Stimulated activated naive CD8-positive, alpha-beta T cell treated with anti-CD3 and anti-CD28 coated beads, Interleukin-15, amount 100 ng/mL, for 72 hours (primary cell): ENCODE results near the gene FRMD3.
A peak's percentile ranks its signal among the peaks of the same experiment; 100 is the strongest.

ENCODE experiments used
- ATAC-seq: fragments of 150-1000 bp; cut with Tn5 transposase; 2 replicates; pipeline ENCODE4 v1.10.0; 2021; ENCODE audit warnings: mild to moderate bottlenecking, moderate library complexity
- DNase-seq, 2 donors: peaks; one replicate each; pipeline ENCODE4 v3.0.0; 2021 to 2022
- H3K27ac Mint-ChIP-seq, 2 donors: one replicate each; pipeline ENCODE4 v1.8.0; 2022; ENCODE audit warnings: mild to moderate bottlenecking in 2 of 2, mixed read lengths in 2 of 2, moderate library complexity in 2 of 2
- H3K27me3 Mint-ChIP-seq: one replicate; pipeline ENCODE4 v1.8.0; 2022; ENCODE audit warnings: mixed read lengths
- H3K4me1 Mint-ChIP-seq: one replicate; pipeline ENCODE4 v1.8.0; 2022; ENCODE audit warnings: mild to moderate bottlenecking, mixed read lengths
- H3K4me3 Mint-ChIP-seq, 2 donors: one replicate each; pipeline ENCODE4 v1.8.0; 2022; ENCODE audit warnings: mild to moderate bottlenecking in 2 of 2, mixed read lengths in 2 of 2, moderate library complexity in 1 of 2
- H3K9me3 Mint-ChIP-seq, 2 donors: one replicate each; pipeline ENCODE4 v1.8.0; 2022; ENCODE audit warnings: mixed read lengths in 2 of 2

The FRMD3 gene

GRCh38 chr9:83336706-83337105 lies 201.5 kb downstream of the FRMD3 start:
- Mint-ChIP-seq H3K27me3 (no peaks in the 10 kb centered on the region), H3K4me1 (peaks cover 5% of the 10 kb centered on the region), H3K4me3 (no peak overlapping the region), H3K27ac (no peak overlapping the region), H3K9me3 (no peaks in the 10 kb centered on the region)
- ATAC-seq (peak; percentile 29), DNase-seq (no peak)

GRCh38 chr9:83334320-83334719 lies 203.9 kb downstream of the FRMD3 start:
- Mint-ChIP-seq H3K9me3 (no peaks in the 10 kb centered on the region), H3K4me3 (no peak overlapping the region), H3K27me3 (no peaks in the 10 kb centered on the region), H3K4me1 (peaks cover 5% of the 10 kb centered on the region), H3K27ac (no peak overlapping the region)
- DNase-seq (peak; percentile 54 to 66), ATAC-seq (peak; percentile 72)

- ATAC-seq, result no peak
- Mint-ChIP-seq H3K4me3 (no peak overlapping the region), H3K4me1 (peaks cover 5% of the 10 kb centered on the region), H3K27me3 (no peaks in the 10 kb centered on the region), H3K9me3 (no peaks in the 10 kb centered on the region), H3K27ac (no peak overlapping the region)
- no peak for DNase-seq
Measured at GRCh38 chr9:83330207-83331196, 207.7 kb downstream of the FRMD3 start.

- DNase-seq (no peak), ATAC-seq (no peak)
- Mint-ChIP-seq H3K9me3 (peaks cover under 1% of the 10 kb centered on the region in 2 donors), H3K27me3 (no peaks in the 10 kb centered on the region), H3K4me1 (no peaks in the 10 kb centered on the region), H3K4me3 (no peak overlapping the region), H3K27ac (no peak overlapping the region)
Measured at GRCh38 chr9:83327750-83328622, 210.2 kb downstream of the FRMD3 start.

GRCh38 chr9:83327323-83327722 lies 210.9 kb downstream of the FRMD3 start:
- Mint-ChIP-seq H3K4me3 (no peak overlapping the region), H3K27ac (no peak overlapping the region), H3K9me3 (peaks cover 8% of the 10 kb centered on the region in 2 donors), H3K4me1 (no peaks in the 10 kb centered on the region), H3K27me3 (no peaks in the 10 kb centered on the region)
- ATAC-seq (no peak), DNase-seq (no peak)

GRCh38 chr9:83323148-83323547 lies 215.1 kb downstream of the FRMD3 start:
- no peak overlapping the region for H3K27ac Mint-ChIP-seq
- H3K4me1 Mint-ChIP-seq, result no peaks in the 10 kb centered on the region
- DNase-seq, result no peak
- H3K4me3 Mint-ChIP-seq, result no peak overlapping the region
- ATAC-seq, result no peak
- H3K27me3 Mint-ChIP-seq, result no peaks in the 10 kb centered on the region
- peaks cover 16 to 29% of the 10 kb centered on the region in 2 donors for H3K9me3 Mint-ChIP-seq

GRCh38 chr9:83322438-83322837 lies 215.8 kb downstream of the FRMD3 start:
- ATAC-seq, result no peak
- H3K4me1 Mint-ChIP-seq, result no peaks in the 10 kb centered on the region
- no peaks in the 10 kb centered on the region for H3K27me3 Mint-ChIP-seq
- no peak overlapping the region for H3K27ac Mint-ChIP-seq
- no peak for DNase-seq
- peaks cover 16 to 29% of the 10 kb centered on the region in 2 donors for H3K9me3 Mint-ChIP-seq
- no peak overlapping the region for H3K4me3 Mint-ChIP-seq

GRCh38 chr9:83317244-83317643 lies 221.0 kb downstream of the FRMD3 start:
- no peak overlapping the region for H3K27ac Mint-ChIP-seq
- no peak overlapping the region for H3K4me3 Mint-ChIP-seq
- no peaks in the 10 kb centered on the region for H3K4me1 Mint-ChIP-seq
- no peaks in the 10 kb centered on the region for H3K27me3 Mint-ChIP-seq
- DNase-seq (no peak), ATAC-seq (no peak)
- H3K9me3 Mint-ChIP-seq, result peaks cover 8 to 21% of the 10 kb centered on the region in 2 donors

- Mint-ChIP-seq H3K27me3 (no peaks in the 10 kb centered on the region), H3K9me3 (peaks cover 3 to 13% of the 10 kb centered on the region in 2 donors), H3K4me3 (no peak overlapping the region), H3K27ac (peak overlapping the region in 1 of 2 donors; percentile 9), H3K4me1 (no peaks in the 10 kb centered on the region)
- DNase-seq, result no peak
- ATAC-seq, result no peak
Measured at GRCh38 chr9:83315649-83316048, 222.6 kb downstream of the FRMD3 start.

- Mint-ChIP-seq H3K27me3 (no peaks in the 10 kb centered on the region), H3K27ac (no peak overlapping the region), H3K4me1 (no peaks in the 10 kb centered on the region), H3K4me3 (no peak overlapping the region), H3K9me3 (no peaks in the 10 kb centered on the region)
- DNase-seq (no peak), ATAC-seq (no peak)
Measured at GRCh38 chr9:83313781-83314180, 224.4 kb downstream of the FRMD3 start.

GRCh38 chr9:83312537-83312936 lies 225.7 kb downstream of the FRMD3 start:
- DNase-seq (no peak), ATAC-seq (no peak)
- Mint-ChIP-seq H3K9me3 (no peaks in the 10 kb centered on the region), H3K4me1 (no peaks in the 10 kb centered on the region), H3K27ac (no peak overlapping the region), H3K27me3 (no peaks in the 10 kb centered on the region), H3K4me3 (no peak overlapping the region)

- Mint-ChIP-seq H3K27ac (no peak overlapping the region), H3K27me3 (no peaks in the 10 kb centered on the region), H3K4me3 (no peak overlapping the region), H3K4me1 (no peaks in the 10 kb centered on the region), H3K9me3 (no peaks in the 10 kb centered on the region)
- ATAC-seq (no peak), DNase-seq (no peak)
Measured at GRCh38 chr9:83307066-83307724, 231.0 kb downstream of the FRMD3 start.

- Mint-ChIP-seq H3K27ac (no peak overlapping the region), H3K9me3 (no peaks in the 10 kb centered on the region), H3K4me3 (no peak overlapping the region), H3K4me1 (no peaks in the 10 kb centered on the region), H3K27me3 (no peaks in the 10 kb centered on the region)
- DNase-seq (no peak), ATAC-seq (no peak)
Measured at GRCh38 chr9:83304686-83305085, 233.5 kb downstream of the FRMD3 start.

- Mint-ChIP-seq H3K27me3 (no peaks in the 10 kb centered on the region), H3K27ac (peak overlapping the region in 1 of 2 donors; percentile 22), H3K4me1 (no peaks in the 10 kb centered on the region), H3K4me3 (no peak overlapping the region), H3K9me3 (no peaks in the 10 kb centered on the region)
- DNase-seq (no peak), ATAC-seq (peak; percentile 37)
Measured at GRCh38 chr9:83299571-83299970, 238.6 kb downstream of the FRMD3 start.

GRCh38 chr9:83299094-83299493 lies 239.1 kb downstream of the FRMD3 start:
- no peak for DNase-seq
- H3K27me3 Mint-ChIP-seq, result no peaks in the 10 kb centered on the region
- H3K27ac Mint-ChIP-seq, result peak overlapping the region in 1 of 2 donors; percentile 19
- no peak overlapping the region for H3K4me3 Mint-ChIP-seq
- no peaks in the 10 kb centered on the region for H3K9me3 Mint-ChIP-seq
- no peaks in the 10 kb centered on the region for H3K4me1 Mint-ChIP-seq
- no peak for ATAC-seq
